ENCODE data around the gene GRIK2. TPM values are rescaled to one million over a fixed set of nuclear protein-coding genes. Genes with fewer than 3 reads are reported as not detected.

Gene GRIK2
- total RNA-seq, 1 donor from 2014 or later: not detected

DNA sequence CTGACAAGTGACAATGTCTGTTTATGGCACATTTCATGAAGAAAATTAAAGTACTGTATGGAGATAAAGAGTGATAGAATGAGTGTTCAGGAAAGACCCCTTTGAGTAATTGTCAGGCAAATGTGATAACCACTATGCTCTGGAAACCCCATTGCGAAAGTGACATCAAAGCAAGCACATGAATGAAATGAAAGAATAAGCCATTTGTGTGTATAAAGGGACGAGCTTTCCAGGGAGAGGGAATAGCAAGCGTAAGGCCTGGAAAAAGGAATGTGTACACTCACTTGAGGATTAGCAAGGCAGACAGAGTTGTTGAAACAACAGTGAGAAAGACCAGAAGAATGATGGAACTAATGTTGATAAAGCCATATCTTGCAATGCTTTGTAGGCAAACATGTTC is 490.0 kb downstream of the GRIK2 start:
- Mint-ChIP-seq H3K27ac (no peak overlapping the region), H3K36me3 (ENCODE audit: low read depth) (no peaks in the 10 kb centered on the region), H3K4me3 (ENCODE audit: low read depth) (no peak overlapping the region), H3K9me3 (no peaks in the 10 kb centered on the region), H3K4me1 (ENCODE audit: low read depth) (no peaks in the 10 kb centered on the region), H3K27me3 (ENCODE audit: low read depth) (no peaks in the 10 kb centered on the region)
- intact Hi-C loops (cut with micrococcal nuclease): no loop called here
- no peak for DNase-seq (ENCODE audit: low spot score)

DNA sequence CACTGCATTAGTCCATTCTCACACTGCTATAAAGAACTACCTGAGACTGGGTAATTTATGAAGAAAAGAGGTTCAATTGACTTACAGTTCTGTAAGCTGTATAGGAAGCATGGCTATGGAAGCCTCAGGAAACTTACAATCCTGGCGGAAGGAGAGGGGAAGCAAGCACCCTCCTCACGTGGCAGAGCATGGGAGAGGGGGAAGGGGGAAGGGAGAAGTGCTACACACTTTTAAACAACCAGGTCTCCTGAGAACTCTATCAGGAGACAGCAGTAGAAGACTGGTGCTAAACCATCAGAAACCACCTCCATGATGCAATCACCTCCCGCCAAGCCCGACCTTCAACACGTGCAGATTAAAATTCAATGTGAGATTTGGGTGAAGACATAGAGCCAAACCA is 494.0 kb downstream of the GRIK2 start:
- intact Hi-C loops (cut with micrococcal nuclease): no loop called here
- DNase-seq (ENCODE audit: low spot score): no peak
- Mint-ChIP-seq H3K9me3 (no peaks in the 10 kb centered on the region), H3K27me3 (ENCODE audit: low read depth) (no peaks in the 10 kb centered on the region), H3K27ac (no peak overlapping the region), H3K36me3 (ENCODE audit: low read depth) (no peaks in the 10 kb centered on the region), H3K4me3 (ENCODE audit: low read depth) (no peak overlapping the region), H3K4me1 (ENCODE audit: low read depth) (no peaks in the 10 kb centered on the region)

DNA sequence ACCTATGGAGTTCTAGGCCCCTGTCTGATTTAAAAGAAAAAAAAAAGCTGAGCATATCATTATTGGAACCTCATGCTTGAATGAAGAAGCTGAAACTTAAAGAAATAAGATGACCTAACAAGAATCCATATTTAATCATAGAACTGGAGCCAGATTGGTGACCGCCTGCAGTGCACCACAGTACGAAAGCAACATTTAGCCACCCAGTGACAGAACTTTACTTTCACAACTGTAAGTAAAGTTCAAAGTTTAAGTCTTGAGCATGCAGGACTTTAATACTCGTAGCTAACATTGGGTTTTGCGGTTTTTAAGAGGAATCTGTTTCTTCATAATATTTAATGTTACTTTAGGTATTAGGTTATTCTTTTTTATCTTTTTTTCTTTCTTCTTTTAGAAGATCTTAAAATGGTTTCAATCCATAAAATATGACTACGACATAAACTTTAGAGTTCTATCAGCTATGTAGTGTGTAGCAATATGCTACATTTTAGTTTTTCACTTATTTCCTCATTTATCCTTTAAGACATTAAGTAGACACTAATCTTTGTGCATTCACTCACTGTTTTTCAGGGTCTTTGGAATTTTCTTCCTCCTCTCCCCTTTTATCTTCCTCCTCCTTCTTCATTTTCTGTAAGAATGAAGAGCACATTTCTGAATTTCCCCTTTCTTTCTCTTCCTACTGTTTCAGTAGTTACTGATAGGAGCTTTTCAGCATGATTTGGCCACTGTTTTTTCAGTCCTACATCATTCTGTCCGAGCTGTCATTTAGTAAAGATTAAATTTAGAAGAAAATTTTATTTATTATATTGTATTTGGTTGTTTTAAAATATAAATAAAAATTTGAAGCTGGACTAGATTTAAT is 514.1 kb downstream of the GRIK2 start:
- no peaks in the 10 kb centered on the region for H3K9me3 Mint-ChIP-seq
- H3K27ac Mint-ChIP-seq: no peak overlapping the region
- no peaks in the 10 kb centered on the region for H3K4me1 Mint-ChIP-seq (ENCODE audit: low read depth)
- no peak for DNase-seq (ENCODE audit: low spot score)
- intact Hi-C loops (cut with micrococcal nuclease): no loop called here
- H3K36me3 Mint-ChIP-seq (ENCODE audit: low read depth): no peaks in the 10 kb centered on the region
- H3K27me3 Mint-ChIP-seq (ENCODE audit: low read depth): no peaks in the 10 kb centered on the region
- no peak overlapping the region for H3K4me3 Mint-ChIP-seq (ENCODE audit: low read depth)

DNA sequence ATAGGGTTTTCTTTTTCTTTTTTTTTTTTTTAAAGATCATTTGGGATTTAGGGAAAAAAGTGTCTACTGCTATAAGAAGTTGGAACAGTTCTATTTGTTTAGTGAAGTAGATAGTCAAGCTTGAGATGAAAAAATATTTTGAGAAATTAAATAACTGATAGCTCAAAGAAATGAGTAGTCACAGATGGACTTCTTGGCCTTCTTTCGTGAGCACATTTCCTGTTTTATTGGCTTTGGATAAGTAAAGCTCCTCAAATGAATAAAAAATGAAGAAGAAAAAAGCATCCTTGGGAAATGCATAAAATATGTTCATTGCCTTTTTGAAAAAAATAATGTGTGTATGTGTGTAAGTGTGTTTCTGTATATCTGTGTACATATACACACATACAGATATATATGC is 515.9 kb downstream of the GRIK2 start:
- Mint-ChIP-seq H3K36me3 (ENCODE audit: low read depth) (no peaks in the 10 kb centered on the region), H3K27ac (no peak overlapping the region), H3K4me3 (ENCODE audit: low read depth) (no peak overlapping the region), H3K27me3 (ENCODE audit: low read depth) (no peaks in the 10 kb centered on the region), H3K4me1 (ENCODE audit: low read depth) (no peaks in the 10 kb centered on the region), H3K9me3 (no peaks in the 10 kb centered on the region)
- intact Hi-C loops (cut with micrococcal nuclease): no loop called here
- DNase-seq (ENCODE audit: low spot score): no peak

DNA sequence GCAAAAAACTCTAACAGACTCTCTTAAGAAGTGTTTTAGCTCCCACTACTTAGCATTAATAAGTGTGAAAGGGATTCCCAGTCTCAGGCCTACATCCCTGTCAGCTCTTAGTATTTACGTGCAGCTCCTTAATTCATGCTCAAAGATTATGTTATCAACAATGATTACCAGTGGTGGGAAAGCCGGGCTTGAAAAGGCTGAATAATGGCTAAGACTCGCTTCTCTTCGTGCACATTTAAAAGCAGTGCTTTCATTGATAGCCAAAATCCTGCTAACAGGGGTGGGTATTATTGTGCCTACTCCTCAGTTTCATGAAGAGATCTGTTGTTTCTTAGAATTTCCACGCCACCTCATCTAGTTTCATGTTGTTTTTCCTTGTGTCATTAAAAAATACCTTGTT is 518.8 kb downstream of the GRIK2 start:
- no peak overlapping the region for H3K27ac Mint-ChIP-seq
- intact Hi-C loops (cut with micrococcal nuclease): no loop called here
- H3K4me1 Mint-ChIP-seq (ENCODE audit: low read depth): no peaks in the 10 kb centered on the region
- DNase-seq (ENCODE audit: low spot score): no peak
- H3K27me3 Mint-ChIP-seq (ENCODE audit: low read depth): no peaks in the 10 kb centered on the region
- no peak overlapping the region for H3K4me3 Mint-ChIP-seq (ENCODE audit: low read depth)
- no peaks in the 10 kb centered on the region for H3K9me3 Mint-ChIP-seq
- H3K36me3 Mint-ChIP-seq (ENCODE audit: low read depth): no peaks in the 10 kb centered on the region

DNA sequence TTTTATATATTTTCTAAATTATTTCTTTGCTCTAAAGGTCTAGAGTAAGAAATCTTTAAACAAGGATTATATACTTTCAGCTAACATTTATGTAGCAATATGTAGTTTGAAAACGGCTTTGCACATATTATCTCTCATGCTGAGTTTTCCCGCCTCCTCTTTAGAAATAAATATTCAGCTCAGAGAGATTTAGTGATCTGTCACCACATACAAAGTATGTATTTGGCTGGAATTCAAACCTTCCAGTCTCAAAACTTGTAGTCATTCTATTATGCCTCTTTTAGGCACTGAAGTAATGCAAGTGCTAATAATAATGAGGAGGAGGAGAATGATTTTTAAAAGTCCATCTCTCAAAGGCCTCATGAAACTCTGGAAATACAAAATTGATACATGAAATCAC is 525.0 kb downstream of the GRIK2 start:
- H3K36me3 Mint-ChIP-seq (ENCODE audit: low read depth): no peaks in the 10 kb centered on the region
- H3K4me1 Mint-ChIP-seq (ENCODE audit: low read depth): no peaks in the 10 kb centered on the region
- no peaks in the 10 kb centered on the region for H3K27me3 Mint-ChIP-seq (ENCODE audit: low read depth)
- H3K27ac Mint-ChIP-seq: no peak overlapping the region
- intact Hi-C loops (cut with micrococcal nuclease): no loop called here
- DNase-seq (ENCODE audit: low spot score): no peak
- H3K4me3 Mint-ChIP-seq (ENCODE audit: low read depth): no peak overlapping the region
- H3K9me3 Mint-ChIP-seq: no peaks in the 10 kb centered on the region

DNA sequence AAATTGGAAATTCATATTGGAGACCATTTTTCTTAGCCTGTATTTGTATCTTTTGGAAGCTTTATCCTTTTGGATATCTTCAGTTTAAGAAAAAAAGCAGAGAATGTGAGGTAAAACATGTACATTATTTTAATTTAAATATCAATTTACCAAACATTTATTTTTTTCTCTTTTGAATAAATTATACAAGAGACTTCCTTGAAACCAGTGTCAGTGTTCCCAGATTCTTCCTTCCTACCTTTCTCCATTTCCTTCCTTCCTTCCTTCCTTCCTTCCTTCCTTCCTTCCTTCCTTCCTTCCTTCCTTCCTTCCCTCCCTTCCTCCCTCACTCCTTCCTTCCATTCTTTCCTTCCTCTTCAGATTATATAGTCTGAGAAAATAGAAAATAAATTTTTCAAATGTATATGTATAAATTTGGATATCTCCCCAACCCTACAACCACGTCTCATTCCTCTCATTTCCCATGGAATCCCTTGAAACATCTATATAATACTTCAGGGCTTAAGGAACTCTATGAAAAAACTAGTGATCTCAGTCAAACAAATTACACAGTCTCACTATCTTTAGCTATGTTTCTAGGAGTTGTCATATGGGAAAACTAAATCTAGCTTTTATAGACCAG is 528.4 kb downstream of the GRIK2 start:
- intact Hi-C loops (cut with micrococcal nuclease): no loop called here
- DNase-seq (ENCODE audit: low spot score): no peak
- no peaks in the 10 kb centered on the region for H3K9me3 Mint-ChIP-seq
- no peak overlapping the region for H3K4me3 Mint-ChIP-seq (ENCODE audit: low read depth)
- no peaks in the 10 kb centered on the region for H3K4me1 Mint-ChIP-seq (ENCODE audit: low read depth)
- H3K27me3 Mint-ChIP-seq (ENCODE audit: low read depth): no peaks in the 10 kb centered on the region
- no peaks in the 10 kb centered on the region for H3K36me3 Mint-ChIP-seq (ENCODE audit: low read depth)
- no peak overlapping the region for H3K27ac Mint-ChIP-seq

DNA sequence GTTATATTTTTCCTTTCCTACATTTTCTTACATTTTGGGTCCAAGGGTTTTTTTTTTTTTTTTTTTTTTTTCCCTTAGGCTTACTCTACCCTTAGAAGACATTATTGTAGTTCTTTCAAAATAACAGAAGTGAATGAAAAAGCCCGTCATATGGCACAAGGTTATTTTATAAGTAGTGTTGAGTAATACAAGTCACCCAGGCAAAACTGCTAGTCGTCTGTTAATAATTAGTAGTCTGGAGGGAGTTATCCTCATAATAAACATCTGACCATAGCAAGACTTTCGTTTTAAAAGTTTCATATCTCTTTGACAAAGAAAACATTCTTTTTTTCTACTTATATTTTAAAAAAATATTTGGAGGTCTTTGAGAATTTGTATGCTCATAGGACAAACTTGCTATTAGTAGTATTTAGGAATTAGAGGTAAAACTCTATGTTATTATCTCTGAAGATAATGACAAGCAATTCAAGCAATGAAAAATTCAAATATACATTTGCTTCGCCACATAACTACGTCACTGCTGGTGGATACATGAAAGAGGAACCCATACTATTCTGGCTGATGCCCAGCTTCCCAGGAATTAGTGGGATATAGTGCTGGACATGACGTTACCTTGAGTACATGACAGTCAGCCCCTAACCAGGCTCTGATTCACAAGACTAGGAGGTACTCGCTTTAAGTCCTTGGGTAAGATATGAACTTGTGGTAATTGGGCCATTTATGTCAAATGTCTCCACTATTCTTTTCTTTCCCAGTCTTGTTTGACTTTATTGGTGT is 532.8 kb downstream of the GRIK2 start:
- no peaks in the 10 kb centered on the region for H3K36me3 Mint-ChIP-seq (ENCODE audit: low read depth)
- no peaks in the 10 kb centered on the region for H3K27me3 Mint-ChIP-seq (ENCODE audit: low read depth)
- H3K4me3 Mint-ChIP-seq (ENCODE audit: low read depth): no peak overlapping the region
- no peak for DNase-seq (ENCODE audit: low spot score)
- H3K4me1 Mint-ChIP-seq (ENCODE audit: low read depth): no peaks in the 10 kb centered on the region
- H3K9me3 Mint-ChIP-seq: peaks cover 4% of the 10 kb centered on the region
- intact Hi-C loops (cut with micrococcal nuclease): no loop called here
- no peak overlapping the region for H3K27ac Mint-ChIP-seq

DNA sequence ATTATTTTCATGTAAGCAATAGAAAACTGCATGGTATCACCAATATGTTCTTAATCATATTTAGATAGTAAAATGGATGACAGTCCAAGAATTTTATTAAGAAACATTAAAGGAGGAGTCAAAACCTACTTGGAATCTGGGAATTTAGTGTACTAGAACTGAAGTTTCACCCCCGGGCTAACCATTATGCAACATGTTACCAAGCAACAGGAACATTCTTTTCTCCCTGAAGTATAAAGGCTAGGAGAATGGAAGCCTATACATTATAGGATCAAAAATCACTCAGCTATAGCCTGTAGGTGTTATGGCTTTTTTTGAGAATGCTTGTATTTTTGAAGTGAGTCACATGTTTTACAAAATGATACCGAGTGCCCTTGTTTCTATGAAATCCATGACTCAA is 538.3 kb downstream of the GRIK2 start:
- no peak for DNase-seq (ENCODE audit: low spot score)
- no peaks in the 10 kb centered on the region for H3K4me1 Mint-ChIP-seq (ENCODE audit: low read depth)
- no peak overlapping the region for H3K27ac Mint-ChIP-seq
- intact Hi-C loops (cut with micrococcal nuclease): no loop called here
- H3K36me3 Mint-ChIP-seq (ENCODE audit: low read depth): no peaks in the 10 kb centered on the region
- peaks cover 17% of the 10 kb centered on the region for H3K9me3 Mint-ChIP-seq
- no peak overlapping the region for H3K4me3 Mint-ChIP-seq (ENCODE audit: low read depth)
- no peaks in the 10 kb centered on the region for H3K27me3 Mint-ChIP-seq (ENCODE audit: low read depth)

DNA sequence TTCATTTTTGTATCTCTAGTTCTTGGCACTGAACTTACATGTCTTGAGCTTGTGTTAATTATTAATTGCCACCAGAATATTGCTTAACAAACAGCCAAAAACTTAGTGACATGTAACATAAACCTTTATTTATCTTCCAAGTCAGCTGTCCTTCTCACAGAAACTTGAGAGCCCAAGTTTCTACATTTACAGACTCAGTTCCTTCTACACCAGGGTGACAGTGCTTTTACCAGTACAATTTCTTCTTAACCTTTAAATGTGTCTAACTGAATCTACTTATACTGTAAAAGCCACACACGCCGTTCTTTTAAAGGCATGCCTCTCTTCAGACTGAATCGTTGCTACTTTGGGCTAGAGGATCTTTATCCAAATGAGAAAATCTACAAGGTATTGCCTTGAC is 539.2 kb downstream of the GRIK2 start:
- H3K4me1 Mint-ChIP-seq (ENCODE audit: low read depth): no peaks in the 10 kb centered on the region
- H3K27me3 Mint-ChIP-seq (ENCODE audit: low read depth): no peaks in the 10 kb centered on the region
- peaks cover 17% of the 10 kb centered on the region for H3K9me3 Mint-ChIP-seq
- DNase-seq (ENCODE audit: low spot score): no peak
- H3K36me3 Mint-ChIP-seq (ENCODE audit: low read depth): no peaks in the 10 kb centered on the region
- no peak overlapping the region for H3K4me3 Mint-ChIP-seq (ENCODE audit: low read depth)
- intact Hi-C loops (cut with micrococcal nuclease): no loop called here
- H3K27ac Mint-ChIP-seq: no peak overlapping the region

DNA sequence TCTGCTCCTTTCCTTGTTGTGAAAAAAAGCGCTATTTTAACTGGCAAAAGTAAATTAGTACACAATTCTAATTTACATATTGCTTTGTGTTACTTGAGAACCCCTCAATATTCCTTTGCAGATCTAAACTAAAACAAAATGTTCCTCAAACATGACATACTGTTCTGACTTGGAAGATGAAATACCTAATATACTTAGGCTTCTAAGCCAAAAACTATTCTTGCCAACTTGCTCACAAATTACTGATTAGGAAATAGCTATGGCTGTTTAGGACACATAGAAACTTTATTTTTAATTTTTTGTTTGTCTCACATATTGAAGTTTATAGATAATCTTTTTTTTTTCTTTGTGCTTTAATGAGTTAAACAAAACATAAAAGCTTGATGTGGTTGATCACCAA is 542.2 kb downstream of the GRIK2 start:
- H3K27ac Mint-ChIP-seq: no peak overlapping the region

DNA sequence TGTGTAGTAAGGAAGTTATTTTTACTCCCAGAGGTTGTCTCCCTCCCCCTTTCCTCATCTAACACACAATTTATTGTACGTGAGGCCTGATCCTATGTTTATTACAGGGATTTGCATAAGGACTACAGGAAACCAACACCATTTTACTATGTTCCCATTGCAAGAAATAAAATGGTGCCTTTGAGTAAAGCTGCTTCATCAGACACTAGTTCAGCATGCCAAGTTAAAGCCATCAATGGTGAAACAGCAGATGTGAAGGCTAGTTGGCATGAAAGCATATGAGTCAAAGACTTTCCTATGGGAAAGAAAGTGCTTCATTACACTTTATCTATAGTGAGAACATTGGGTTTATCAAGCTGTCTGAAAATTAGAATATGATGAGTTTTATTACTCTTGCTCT is 543.0 kb downstream of the GRIK2 start:
- H3K27ac Mint-ChIP-seq: no peak overlapping the region
- H3K36me3 Mint-ChIP-seq (ENCODE audit: low read depth): no peaks in the 10 kb centered on the region
- intact Hi-C loops (cut with micrococcal nuclease): no loop called here
- no peak for DNase-seq (ENCODE audit: low spot score)
- no peak overlapping the region for H3K4me3 Mint-ChIP-seq (ENCODE audit: low read depth)
- H3K9me3 Mint-ChIP-seq: peaks cover 20% of the 10 kb centered on the region
- H3K27me3 Mint-ChIP-seq (ENCODE audit: low read depth): no peaks in the 10 kb centered on the region
- H3K4me1 Mint-ChIP-seq (ENCODE audit: low read depth): no peaks in the 10 kb centered on the region

More for the DNA sequence above, 542.2 kb downstream of the GRIK2 start:
- Mint-ChIP-seq H3K36me3 (ENCODE audit: low read depth) (no peaks in the 10 kb centered on the region), H3K4me1 (ENCODE audit: low read depth) (no peaks in the 10 kb centered on the region), H3K4me3 (ENCODE audit: low read depth) (no peak overlapping the region), H3K9me3 (peaks cover 21% of the 10 kb centered on the region), H3K27me3 (ENCODE audit: low read depth) (no peaks in the 10 kb centered on the region)
- intact Hi-C loops (cut with micrococcal nuclease): no loop called here
- DNase-seq (ENCODE audit: low spot score): no peak

DNA sequence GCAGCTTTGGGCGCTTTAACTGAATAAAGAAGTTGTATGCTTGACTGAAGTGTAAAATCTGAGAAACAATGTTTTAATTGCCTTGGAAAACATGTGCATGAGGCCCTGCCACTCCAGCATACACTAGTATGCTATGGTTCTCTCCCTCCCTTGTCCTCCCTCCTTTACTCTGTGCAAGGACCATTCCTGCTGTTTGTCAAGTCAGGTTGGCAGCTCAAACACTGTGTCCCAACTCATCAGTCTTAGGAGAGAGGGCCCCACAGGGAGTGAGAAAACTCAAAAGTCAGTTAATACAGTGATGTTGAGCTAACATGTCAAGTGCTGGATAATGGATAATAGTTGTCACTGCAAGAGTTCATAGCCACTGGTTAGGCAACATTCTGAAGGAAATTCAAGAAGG is 543.6 kb downstream of the GRIK2 start:
- H3K9me3 Mint-ChIP-seq: peaks cover 21% of the 10 kb centered on the region
- no peaks in the 10 kb centered on the region for H3K27me3 Mint-ChIP-seq (ENCODE audit: low read depth)
- no peak overlapping the region for H3K4me3 Mint-ChIP-seq (ENCODE audit: low read depth)
- intact Hi-C loops (cut with micrococcal nuclease): no loop called here
- no peaks in the 10 kb centered on the region for H3K4me1 Mint-ChIP-seq (ENCODE audit: low read depth)
- no peak overlapping the region for H3K27ac Mint-ChIP-seq
- no peaks in the 10 kb centered on the region for H3K36me3 Mint-ChIP-seq (ENCODE audit: low read depth)
- DNase-seq (ENCODE audit: low spot score): no peak

Data from activated T-helper 2 cell treated with anti-CD3 and anti-CD28 coated beads, Interferon-gamma antibody, Interleukin-2, Interleukin-4, amounts not matched to agents 10 μg/mL and 5 μg/mL and 100 μg/mL, durations not matched to agents 14 hours and 24 hours and 36 hours (primary cell).